ENCODE data around the gene DIO3.

- TF ChIP-seq CTCF (IDR thresholded peaks at IDR 0.05; ENCODE audit: low read length) (no peak), EZH2 (IDR thresholded peaks at IDR 0.05; ENCODE audit: borderline replicate concordance, low read length) (no peak)
Measured at GRCh38 chr14:101560534-101561113, 671 bp upstream of the DIO3 start.
